Stimulated activated CD8-positive, alpha-beta memory T cell treated with anti-CD3 and anti-CD28 coated beads, Interleukin-15, amount 100 ng/mL, for 4 hours (primary cell): Measurements from ENCODE around the gene KLK15.

ENCODE experiments used
- DNase-seq, 2 donors: peaks; one replicate each; pipeline ENCODE4 v3.0.0-alpha.2; 2020; ENCODE audit warnings: low read depth in 2 of 2

The KLK15 gene

DNA sequence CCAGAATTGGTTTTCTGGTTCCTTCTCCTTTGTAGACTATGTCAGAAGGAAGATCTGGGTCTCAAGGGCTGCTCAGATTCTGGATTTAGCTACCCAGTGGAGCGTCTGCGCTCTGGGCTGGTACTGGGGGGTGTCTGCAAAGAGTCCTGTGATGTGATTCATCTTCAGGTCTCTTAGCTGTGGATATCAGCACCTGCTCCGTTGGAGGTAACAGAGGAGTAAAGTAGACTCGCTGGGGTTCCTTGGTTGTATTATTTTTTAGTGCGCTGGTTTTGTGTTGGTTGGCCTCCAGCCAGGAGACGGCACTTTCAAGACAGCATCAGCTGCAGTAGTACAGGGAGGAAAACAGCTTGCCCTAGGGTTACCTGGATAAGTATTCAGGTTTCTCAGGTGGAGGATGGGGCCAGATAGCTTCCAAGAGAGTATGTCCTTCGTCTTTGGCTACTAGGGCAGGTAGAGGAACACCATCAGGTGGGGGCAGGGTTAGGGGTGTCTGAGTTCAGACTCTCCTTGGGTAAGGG is 10.4 kb upstream of the KLK15 start:
- DNase-seq = no peak

GRCh38 chr19:50843205-50843604 is 9.8 kb upstream of the KLK15 start:
- no peak for DNase-seq

DNA sequence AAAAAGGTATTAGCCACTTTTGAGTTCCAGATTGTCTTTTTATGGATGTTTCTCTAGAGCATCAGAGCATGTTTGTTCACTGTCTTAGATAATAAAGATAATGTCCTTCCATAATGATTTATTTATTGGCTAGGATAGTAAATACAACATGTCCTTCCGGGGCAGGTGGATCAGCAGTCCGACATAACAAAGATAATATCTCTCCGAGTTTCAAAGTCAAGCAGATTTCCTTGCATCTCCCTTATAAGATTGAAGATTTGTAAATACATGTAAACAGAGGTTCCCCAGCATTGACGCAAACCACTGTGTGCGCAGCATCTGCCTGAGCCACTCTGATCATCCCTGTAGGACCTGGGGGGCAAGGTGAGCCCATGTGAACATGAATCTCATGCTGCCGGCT is 8.8 kb upstream of the KLK15 start:
- no peak for DNase-seq

GRCh38 chr19:50839712-50840655 is 6.6 kb upstream of the KLK15 start:
- no peak for DNase-seq

GRCh38 chr19:50838239-50838638 is 4.9 kb upstream of the KLK15 start:
- DNase-seq = no peak

DNA sequence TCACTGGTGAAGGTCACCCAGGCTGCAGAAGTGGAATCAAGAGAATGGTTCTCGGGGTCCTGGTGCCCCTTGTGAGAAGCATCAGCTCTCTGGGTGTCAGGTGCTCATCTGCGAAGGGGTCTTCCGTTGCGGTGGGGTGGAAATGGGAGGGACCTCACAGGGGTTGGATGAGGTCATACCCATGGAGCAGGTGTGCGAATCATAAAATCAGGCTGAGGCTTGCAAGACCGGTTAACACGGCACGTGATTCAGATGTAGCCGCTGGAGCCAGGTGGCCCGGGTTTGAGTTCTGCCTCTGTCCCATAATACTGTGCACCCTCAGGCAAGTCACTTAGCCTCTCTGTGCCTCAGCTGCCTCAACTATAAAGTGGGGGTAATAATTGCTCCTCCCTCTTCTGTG is 3.9 kb upstream of the KLK15 start:
- no peak for DNase-seq

- DNase-seq = no peak
Observed at GRCh38 chr19:50836543-50837195, 3.3 kb upstream of the KLK15 start.

DNA sequence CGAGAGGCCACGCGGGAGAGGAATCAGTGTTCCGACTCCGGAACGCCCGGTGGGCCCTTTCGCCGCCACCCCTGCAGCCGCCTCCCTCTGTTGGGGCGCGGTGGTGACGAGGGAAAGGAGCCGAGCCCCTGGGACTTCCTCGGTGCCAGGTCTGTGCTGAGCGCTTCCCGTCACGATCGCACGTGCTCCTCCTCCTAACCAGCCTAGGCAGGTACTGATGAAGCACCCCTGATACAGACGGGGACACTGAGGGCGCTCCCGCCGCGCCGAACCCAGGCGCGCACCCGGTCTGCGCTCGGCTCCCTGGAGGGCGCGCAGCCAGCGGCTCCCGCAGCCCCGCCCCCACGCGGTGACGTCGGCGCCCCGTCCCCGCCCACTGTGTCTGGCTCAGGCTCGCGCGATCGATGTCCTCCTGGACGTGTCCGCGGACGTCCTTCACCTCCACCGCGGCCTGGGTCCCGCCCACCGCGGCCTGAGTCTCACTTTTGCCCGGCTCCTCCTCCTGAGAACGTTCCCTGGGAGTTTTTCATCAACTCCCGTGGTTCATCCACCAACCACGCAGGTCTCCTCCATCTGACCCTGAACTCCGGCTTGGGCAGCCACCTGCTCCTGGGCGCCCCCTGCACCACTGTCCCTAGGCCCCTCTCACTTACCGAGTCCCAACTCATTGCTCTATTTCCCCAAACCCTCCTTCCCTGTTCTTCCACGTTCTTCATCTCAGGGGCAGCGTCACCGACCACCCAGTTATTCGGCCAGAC is 2.6 kb upstream of the KLK15 start:
- peak in 1 of 2 donors; percentile 43 for DNase-seq

DNA sequence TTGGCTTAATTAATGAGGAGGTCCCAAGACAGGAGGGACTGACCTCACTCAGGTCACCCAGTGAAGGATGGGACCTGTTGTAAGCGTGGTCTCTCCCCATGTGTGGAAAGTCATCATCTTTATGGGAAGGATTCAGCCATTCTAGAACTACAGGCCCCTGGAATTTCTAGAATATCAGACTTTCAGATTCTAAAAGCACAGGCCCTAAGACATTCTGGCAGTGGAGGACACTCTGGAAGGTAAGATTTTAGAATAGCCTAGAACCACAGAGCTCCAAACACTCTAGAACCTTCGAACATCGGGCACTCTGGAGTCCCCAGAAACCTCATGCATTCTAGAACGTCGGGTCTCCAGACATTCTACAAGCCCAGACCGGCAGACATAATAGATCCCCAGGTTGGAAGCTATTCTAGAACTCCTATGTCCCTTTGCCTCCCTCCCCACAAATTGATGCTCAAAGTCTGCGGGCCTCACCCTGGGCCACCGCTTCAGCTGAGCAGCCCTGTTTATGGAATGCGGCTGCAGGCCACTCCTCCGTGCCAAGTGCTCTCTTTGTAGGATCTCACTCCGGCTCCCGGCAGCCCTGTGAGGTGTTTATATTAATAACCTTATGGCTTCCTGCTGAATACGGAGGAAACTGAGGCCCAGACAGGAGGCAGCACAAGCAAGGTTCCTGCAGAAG is 1.9 kb upstream of the KLK15 start:
- no peak for DNase-seq

DNA sequence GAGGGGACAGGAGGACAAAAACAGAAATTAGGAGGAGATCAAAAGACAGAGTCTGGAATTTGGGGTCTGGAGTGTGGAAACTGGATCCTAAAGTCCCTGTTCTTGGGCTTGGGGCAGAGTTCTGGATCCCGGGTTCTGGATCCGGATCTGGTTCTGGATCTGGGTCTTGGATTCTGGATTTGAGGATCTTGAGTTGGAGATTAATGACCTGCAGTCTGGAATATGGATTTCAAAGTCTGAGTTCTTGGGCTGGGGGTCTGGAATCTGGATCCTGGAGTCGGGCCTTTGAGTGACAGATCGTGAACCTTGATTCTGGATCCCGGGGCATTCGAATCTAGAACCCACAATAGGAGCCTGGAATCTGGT is 411 bp upstream of the KLK15 start:
- DNase-seq = no peak

DNA sequence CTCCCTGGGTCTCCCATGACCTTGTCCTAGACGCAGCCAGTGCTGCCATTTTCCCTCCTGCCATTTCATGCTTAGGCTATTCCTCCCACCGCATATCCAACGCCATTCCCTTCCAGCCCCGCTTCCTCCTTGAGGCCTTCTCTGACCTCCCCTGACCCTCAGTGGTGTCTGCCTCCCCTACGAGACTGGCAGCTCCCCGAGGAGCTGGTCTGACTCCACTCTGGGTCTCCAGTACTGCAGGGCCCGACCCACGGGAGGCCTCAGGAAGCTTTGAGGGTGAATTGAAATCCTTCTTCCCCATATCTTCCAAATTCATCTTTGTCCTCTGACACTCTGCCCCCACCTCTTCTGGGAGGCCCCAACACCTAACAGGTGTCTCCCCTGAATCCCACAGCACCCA is 708 bp downstream of the KLK15 start:
- no peak for DNase-seq

GRCh38 chr19:50831026-50831396 is 2.4 kb downstream of the KLK15 start:
- no peak for DNase-seq

- no peak for DNase-seq
Observed at GRCh38 chr19:50830266-50831025, 2.9 kb downstream of the KLK15 start.

DNA sequence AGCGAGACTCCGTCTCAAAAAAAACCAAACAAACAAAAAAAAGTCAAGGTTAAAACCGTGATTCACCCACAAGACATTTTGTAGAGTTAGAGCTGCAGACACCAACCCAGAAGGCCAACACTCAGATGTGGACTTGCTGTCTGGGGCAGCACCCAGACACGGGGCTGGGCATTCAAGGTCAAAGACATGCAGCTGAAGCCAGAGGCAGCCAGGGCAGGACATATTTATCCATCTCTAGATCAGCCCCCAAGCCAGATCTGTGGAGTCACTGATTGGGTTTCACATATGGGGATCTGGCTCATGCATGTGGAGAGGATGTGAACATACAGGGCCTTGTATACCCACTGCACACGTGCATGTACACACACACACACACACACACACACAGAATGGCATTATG is 3.6 kb downstream of the KLK15 start:
- no peak for DNase-seq

GRCh38 chr19:50827476-50827875 is 5.9 kb downstream of the KLK15 start:
- no peak for DNase-seq

DNA sequence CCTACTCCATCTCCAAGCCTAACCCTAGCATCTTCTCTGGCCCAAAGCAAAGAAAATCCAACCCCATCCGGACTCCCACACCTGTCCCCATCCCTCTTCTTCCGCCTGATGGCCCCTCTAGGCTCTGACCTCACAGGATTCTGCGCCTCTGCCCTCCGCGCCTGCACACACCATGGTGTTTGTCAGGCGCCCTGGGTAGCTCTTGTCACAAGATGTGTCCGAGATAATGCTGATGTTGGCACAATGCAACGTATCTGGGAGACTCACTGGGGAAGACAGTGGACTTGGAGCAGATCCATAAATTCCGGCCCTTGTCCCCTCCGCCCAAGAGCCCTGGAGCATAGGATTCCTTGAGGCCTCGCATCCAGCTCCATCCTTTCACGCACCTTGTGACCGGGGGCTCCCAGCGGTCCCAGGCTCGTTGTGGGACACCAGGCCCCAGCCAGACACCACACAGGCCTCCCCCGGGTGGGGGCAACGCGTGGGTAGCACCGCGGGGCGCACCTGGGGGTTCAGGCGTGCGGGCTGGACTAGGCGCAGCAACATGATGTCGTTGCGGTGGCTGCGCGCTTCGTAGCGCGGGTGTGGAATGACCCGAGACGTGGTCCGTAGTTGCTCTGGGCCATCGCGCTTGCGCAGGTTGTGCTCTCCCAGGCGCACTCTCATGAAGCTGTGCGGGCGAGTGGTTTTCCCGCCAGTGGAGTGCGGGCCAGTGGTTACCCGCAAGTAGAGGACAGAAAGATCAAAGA is 6.7 kb downstream of the KLK15 start:
- DNase-seq = no peak

DNA sequence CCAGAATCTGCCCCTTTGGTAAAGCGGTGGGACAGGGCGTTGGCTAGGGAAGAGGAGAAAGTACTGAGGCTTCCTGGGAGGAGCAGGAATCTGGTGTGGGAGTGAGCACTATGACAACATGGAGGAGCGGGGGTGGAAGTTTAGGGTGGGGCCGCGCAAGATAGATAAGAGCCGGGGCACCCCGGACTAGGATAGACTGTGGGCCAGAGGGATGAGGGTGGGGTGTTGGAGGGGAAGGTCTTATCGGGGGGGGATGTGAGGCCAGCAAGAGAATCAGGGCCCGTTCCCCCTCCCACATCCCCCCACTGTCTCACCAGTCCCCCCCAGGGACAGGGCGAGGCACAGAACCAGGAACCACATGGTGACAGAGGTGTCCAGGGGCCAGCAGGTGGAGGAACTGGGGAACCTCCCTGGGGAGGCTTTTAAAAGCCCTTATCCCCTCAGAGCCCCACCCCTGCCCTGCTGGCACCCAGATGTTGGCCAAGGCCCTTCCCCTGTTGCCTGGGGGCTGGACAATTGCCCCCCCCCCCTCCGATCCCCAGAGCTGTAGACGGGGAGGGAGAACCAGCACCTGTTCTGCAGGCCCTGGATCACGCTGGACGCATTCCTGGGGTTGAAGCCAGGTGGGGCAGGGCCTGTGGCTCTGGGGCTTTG is 9.9 kb downstream of the KLK15 start, which contains the start of gene KLK1:
Gene KLK1 (minus strand): TSS at position 399 of the 654 bp plus-strand sequence. CDS start 39 bp downstream, at position 360.
- DNase-seq = no peak

- no peak for DNase-seq
Observed at GRCh38 chr19:50822661-50823208, 10.6 kb downstream of the KLK15 start.

GRCh38 chr19:50821622-50822021 is 11.8 kb downstream of the KLK15 start:
- DNase-seq = no peak
